Sigmoid colon (tissue), 4 donors: Measurements from ENCODE around the gene NPAS1.

Experiments used
- CTCF ChIP-seq, 4 experiments: fragments of 450-650 bp in 3 of 4; fragments of 200-600 bp in 1 of 4; IDR thresholded peaks; one replicate each; pipeline ENCODE4 v1.5.1; 2016 to 2019; ENCODE audit warnings: antibody characterized with exemption in 4 of 4, mild to moderate bottlenecking in 3 of 4, moderate library complexity in 2 of 4
- POLR2AphosphoS5 ChIP-seq, 4 donors: sonication (generic); formaldehyde crosslinking; IDR thresholded peaks; one replicate each; pipeline ENCODE4 v1.6.1; 2017; ENCODE audit warnings: antibody characterized with exemption in 4 of 4

GRCh38 chr19:47006496-47006895 lies 13.1 kb upstream of the NPAS1 start:
- TF ChIP-seq CTCF (IDR thresholded peaks at IDR 0.05) (no peak), POLR2AphosphoS5 (IDR thresholded peaks at IDR 0.05) (no peak)
